Upper lobe of right lung (tissue), 1 donor: ENCODE data around the gene MICU2. TPM values are rescaled to one million over a fixed set of nuclear protein-coding genes. Genes with fewer than 3 reads are reported as not detected.

Source experiments
- ATAC-seq: fragments of 200-7000 bp; cut with Tn5 transposase; one replicate; pipeline ENCODE4 v1.9.1; 2020; ENCODE audit warnings: mild to moderate bottlenecking, moderate library complexity
- DNase-seq: peaks from one replicate; pipeline ENCODE4 v3.0.0-alpha.2; 2020
- H3K27ac ChIP-seq: fragments of 200-600 bp; one replicate; pipeline ENCODE4 v1.8.0; 2022
- H3K27me3 ChIP-seq: fragments of 200-600 bp; one replicate; pipeline ENCODE4 v1.8.0; 2022; ENCODE audit warnings: mild to moderate bottlenecking
- H3K36me3 ChIP-seq: fragments of 200-600 bp; one replicate; pipeline ENCODE4 v1.8.0; 2022
- H3K4me1 ChIP-seq: fragments of 200-600 bp; one replicate; pipeline ENCODE4 v1.8.0; 2022
- H3K4me3 ChIP-seq: fragments of 200-600 bp; one replicate; pipeline ENCODE4 v1.8.0; 2022; ENCODE audit warnings: mild to moderate bottlenecking
- H3K9me3 ChIP-seq: fragments of 200-600 bp; one replicate; pipeline ENCODE4 v1.8.0; 2022
- intact Hi-C: fragments of 100-400 bp; cut with DNase I; formaldehyde crosslinking; loops from one replicate; pipeline ENCODE4 v1.11.0; 2022
- total RNA-seq: library from RNA; stranded (reverse); fragmentation: NEBNext Ultra II Directional; extraction: Animal tissue kit (Norgen Biotek cat#: 25700); gene quantifications from one replicate; pipeline ENCODE4 v1.2.1, GENCODE V29; 2021
- TF ChIP-seq, protein P1 (sequence below): fragments of 200-600 bp; IDR thresholded peaks from one replicate; pipeline ENCODE4 v1.8.0; 2022; ENCODE audit warnings: antibody characterized with exemption
- donor health status: DM: no; HTN: yes; CAD: no; lungs with severe emphysema.

The MICU2 gene
- total RNA-seq, 1 donor from 2014 or later: 30.7 TPM

DNA sequence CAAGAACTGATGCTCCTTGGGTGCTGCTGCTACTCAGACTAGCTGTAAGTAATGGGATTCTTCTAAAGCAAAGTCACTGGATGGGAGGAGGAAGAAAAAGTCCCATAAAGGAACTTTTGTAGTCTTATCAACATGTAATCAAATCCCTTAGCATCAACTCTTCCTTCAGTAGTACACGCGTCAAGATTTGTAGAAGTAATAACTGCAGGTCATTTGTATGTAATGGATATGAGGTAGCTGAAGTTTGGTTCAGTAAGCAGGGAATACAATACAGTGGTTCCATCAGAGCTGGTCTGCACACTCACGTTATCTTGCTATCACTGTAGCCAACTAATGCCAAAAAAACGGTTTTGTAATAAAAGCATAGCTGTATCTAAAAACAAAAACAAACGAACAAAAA lies 72.5 kb downstream of the MICU2 start:
- H3K9me3 ChIP-seq: no peaks in the 10 kb centered on the region
- DNase-seq (no peak), ATAC-seq (no peak)
- no peaks in the 10 kb centered on the region for H3K4me1 ChIP-seq
- peaks cover 5% of the 10 kb centered on the region for H3K36me3 ChIP-seq
- H3K27me3 ChIP-seq: no peaks in the 10 kb centered on the region
- TF ChIP-seq, protein P1, sequence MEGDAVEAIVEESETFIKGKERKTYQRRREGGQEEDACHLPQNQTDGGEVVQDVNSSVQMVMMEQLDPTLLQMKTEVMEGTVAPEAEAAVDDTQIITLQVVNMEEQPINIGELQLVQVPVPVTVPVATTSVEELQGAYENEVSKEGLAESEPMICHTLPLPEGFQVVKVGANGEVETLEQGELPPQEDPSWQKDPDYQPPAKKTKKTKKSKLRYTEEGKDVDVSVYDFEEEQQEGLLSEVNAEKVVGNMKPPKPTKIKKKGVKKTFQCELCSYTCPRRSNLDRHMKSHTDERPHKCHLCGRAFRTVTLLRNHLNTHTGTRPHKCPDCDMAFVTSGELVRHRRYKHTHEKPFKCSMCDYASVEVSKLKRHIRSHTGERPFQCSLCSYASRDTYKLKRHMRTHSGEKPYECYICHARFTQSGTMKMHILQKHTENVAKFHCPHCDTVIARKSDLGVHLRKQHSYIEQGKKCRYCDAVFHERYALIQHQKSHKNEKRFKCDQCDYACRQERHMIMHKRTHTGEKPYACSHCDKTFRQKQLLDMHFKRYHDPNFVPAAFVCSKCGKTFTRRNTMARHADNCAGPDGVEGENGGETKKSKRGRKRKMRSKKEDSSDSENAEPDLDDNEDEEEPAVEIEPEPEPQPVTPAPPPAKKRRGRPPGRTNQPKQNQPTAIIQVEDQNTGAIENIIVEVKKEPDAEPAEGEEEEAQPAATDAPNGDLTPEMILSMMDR: no peak
- no peak overlapping the region for H3K27ac ChIP-seq
- no peak overlapping the region for H3K4me3 ChIP-seq
- intact Hi-C loops: no loop called here

DNA sequence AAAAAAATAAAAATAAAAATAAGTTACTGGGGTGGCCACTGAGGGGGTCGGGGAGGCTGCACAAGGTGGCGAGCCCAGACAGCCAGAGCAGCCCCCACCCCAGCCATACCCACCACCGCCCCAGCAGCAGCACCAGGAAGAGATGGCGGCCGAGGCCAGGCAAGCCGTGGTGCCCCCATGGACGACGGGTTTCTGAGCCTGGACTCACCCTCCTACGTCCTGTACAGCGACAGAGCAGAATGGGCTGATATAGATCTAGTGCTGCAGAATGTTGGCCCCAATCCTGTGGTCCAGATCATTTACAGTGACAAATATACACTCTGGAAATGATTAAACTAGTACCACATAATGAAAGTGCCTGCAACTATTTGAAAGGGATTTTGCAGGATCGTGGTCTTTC lies 73.3 kb downstream of the MICU2 start:
- no peak for DNase-seq
- intact Hi-C loops: no loop called here
- H3K36me3 ChIP-seq: peaks cover 8% of the 10 kb centered on the region
- TF ChIP-seq, protein P1: no peak
- no peaks in the 10 kb centered on the region for H3K27me3 ChIP-seq
- no peaks in the 10 kb centered on the region for H3K9me3 ChIP-seq
- no peaks in the 10 kb centered on the region for H3K4me1 ChIP-seq
- no peak for ATAC-seq
- no peak overlapping the region for H3K4me3 ChIP-seq
- no peak overlapping the region for H3K27ac ChIP-seq

DNA sequence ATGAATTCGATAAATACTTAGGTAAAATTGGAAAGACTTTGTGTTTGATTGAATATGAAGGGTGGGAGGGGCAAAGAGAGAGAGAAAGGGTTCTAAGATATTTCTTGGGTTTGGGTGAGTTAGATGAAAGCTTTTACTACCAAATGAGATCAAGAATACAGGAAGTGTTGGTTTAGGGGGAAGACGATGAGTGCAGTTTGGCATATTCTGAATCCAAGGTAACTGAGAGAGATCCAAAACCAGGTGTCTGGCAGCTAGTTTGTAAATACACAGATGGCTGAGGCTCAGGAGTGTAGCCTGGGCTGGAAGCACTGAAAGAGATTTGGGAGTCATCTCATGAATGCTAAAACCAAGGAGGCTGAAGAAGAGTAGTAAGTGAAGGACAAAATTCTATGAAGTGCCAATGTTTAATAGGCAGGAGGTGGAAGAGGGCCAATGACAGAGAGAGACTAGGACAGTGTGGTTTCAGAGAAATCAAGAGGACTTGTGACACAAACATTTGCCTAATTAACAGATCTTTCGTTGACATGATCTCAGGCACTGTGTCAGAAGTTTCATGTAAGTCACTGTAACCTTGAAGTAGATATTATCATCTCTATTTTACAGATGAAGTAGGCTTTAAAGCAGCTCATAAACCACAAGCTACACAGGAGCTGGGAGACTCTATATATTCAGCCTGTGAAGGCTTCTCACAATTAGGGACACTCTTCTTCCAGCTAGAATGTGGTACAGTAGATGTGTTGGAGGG lies 74.7 kb downstream of the MICU2 start:
- Histone ChIP-seq H3K9me3 (no peaks in the 10 kb centered on the region), H3K4me1 (no peaks in the 10 kb centered on the region), H3K36me3 (peaks cover 8% of the 10 kb centered on the region), H3K4me3 (no peak overlapping the region), H3K27me3 (no peaks in the 10 kb centered on the region), H3K27ac (no peak overlapping the region)
- no peak for DNase-seq
- TF ChIP-seq, protein P1: no peak
- intact Hi-C loops: no loop called here
- ATAC-seq: no peak

DNA sequence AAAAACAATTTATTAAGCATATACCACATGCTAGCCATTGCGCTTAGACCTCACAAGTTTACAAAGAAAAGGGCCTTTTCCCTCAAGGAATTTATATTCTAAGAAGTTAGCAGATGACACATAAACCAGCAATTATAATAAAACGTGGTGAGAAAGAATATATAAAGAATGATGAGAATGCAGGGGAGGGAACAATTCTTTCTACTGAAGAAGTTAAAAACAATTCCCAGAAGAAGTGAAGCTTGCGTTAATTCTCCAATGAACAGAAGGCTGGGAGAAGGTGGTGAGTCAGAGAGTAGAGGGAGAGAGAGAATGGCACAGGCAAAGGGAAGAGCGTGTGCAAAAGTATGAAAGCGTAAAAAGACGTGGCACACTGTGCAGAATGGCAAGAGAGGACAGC lies 75.4 kb downstream of the MICU2 start:
- TF ChIP-seq, protein P1: no peak
- H3K27ac ChIP-seq: no peak overlapping the region
- H3K9me3 ChIP-seq: no peaks in the 10 kb centered on the region
- no peak for ATAC-seq
- intact Hi-C loops: no loop called here
- H3K4me3 ChIP-seq: no peak overlapping the region
- peaks cover 8% of the 10 kb centered on the region for H3K36me3 ChIP-seq
- no peaks in the 10 kb centered on the region for H3K4me1 ChIP-seq
- DNase-seq: no peak
- no peaks in the 10 kb centered on the region for H3K27me3 ChIP-seq

DNA sequence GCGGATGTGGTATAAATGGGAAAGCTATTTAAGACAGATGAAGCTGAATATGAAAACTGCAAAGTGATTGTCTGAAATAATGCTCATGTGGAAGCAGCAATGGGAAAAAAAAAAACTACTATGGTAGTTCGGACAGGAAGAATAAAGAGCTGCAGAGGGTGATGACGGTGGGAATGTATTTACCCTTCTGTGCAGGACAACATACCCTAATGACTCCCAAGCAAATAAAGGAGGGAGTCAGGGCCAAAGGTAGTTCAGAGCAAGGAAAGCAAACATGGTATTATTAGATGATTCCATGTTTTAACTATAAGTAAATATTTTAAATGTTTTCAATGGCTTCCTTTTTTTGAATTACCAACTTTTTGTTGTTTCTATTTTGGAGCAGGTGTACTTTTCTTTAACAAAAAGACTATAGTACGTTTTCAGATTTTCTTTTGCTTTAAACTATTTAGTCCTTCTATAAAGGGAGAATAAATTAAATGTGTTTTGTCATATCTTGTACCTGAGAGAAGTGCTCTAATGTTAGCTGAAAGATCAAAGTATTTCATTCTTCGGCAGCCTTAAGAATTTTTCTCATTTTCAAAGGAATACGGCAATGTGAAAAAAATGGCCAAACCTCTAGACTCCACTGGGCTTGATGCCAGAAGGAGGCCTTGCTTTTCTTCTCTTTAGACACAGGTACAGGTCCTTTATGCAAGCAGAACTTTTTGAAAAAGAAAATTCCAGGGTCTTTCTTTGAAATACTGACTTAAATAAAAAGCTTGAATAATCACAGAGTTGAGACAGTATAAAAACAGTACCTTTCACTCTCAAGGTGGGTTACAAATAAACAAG lies 77.0 kb downstream of the MICU2 start:
- no peak overlapping the region for H3K27ac ChIP-seq
- H3K4me1 ChIP-seq: no peaks in the 10 kb centered on the region
- intact Hi-C loops: no loop called here
- H3K4me3 ChIP-seq: no peak overlapping the region
- TF ChIP-seq, protein P1: no peak
- no peak for DNase-seq
- H3K27me3 ChIP-seq: no peaks in the 10 kb centered on the region
- H3K36me3 ChIP-seq: peaks cover 12% of the 10 kb centered on the region
- no peaks in the 10 kb centered on the region for H3K9me3 ChIP-seq
- no peak for ATAC-seq
